Keratinocyte (primary cell): ENCODE data around the gene PTPA. TPM values are rescaled to one million over a fixed set of nuclear protein-coding genes. Genes with fewer than 3 reads are reported as not detected.
"Not testable (repeated sequence)": the region's sequence is repeated elsewhere in the genome, so short reads cannot be mapped to it uniquely, and the experiment has no call there.

Source experiments
- DNase-seq: peaks from one replicate; pipeline ENCODE4 v3.0.0-alpha.2; 2011; ENCODE audit warnings: low read depth, missing footprints, low spot score
- FAIRE-seq: peaks from 2 replicates; lab custom pipeline; 2011; peaks lifted over from hg19 to GRCh38; lab: Jason Lieb, UNC
- H2AFZ ChIP-seq: 2 replicates; pipeline ENCODE4 v1.6.0; 2012; ENCODE audit warnings: low read length, control low read depth, inconsistent platforms; ENCODE audit not compliant: control insufficient read depth
- H3K27ac ChIP-seq: 2 replicates; pipeline ENCODE4 v1.5.1; 2011; ENCODE audit warnings: low read length; ENCODE audit not compliant: control insufficient read depth, insufficient read depth
- H3K27me3 ChIP-seq: 3 replicates; pipeline ENCODE4 v1.6.0; 2011; ENCODE audit warnings: low read length; ENCODE audit not compliant: control insufficient read depth, insufficient read depth; ENCODE audit errors: extremely low read depth
- H3K36me3 ChIP-seq, 2 experiments: 2 replicates in 1 of 2; 3 replicates in 1 of 2; pipeline ENCODE4 v1.5.1; 2011; ENCODE audit warnings: low read length in 2 of 2, mild to moderate bottlenecking in 1 of 2; ENCODE audit not compliant: control insufficient read depth in 2 of 2, insufficient read depth in 2 of 2; ENCODE audit errors: extremely low read depth in 1 of 2
- H3K4me1 ChIP-seq: 3 replicates; pipeline ENCODE4 v1.5.1; 2011; ENCODE audit warnings: low read length; ENCODE audit not compliant: control insufficient read depth, insufficient read depth; ENCODE audit errors: extremely low read depth
- H3K4me2 ChIP-seq: 3 replicates; pipeline ENCODE4 v1.6.0; 2011; ENCODE audit warnings: low read depth, low read length; ENCODE audit not compliant: control insufficient read depth, insufficient read depth; ENCODE audit errors: extremely low read depth
- H3K4me3 ChIP-seq, 3 experiments: fragments of 200-600 bp in 1 of 3; sonication (generic) in 1 of 3; 2 replicates in 2 of 3; 3 replicates in 1 of 3; pipeline ENCODE4 v1.5.1; 2011 to 2016; ENCODE audit warnings: low read length in 3 of 3, mild to moderate bottlenecking in 3 of 3, control low read depth in 2 of 3, inconsistent platforms in 1 of 3, low read depth in 1 of 3, mixed read lengths in 1 of 3, mixed run types in 1 of 3, moderate library complexity in 1 of 3; ENCODE audit not compliant: control insufficient read depth in 2 of 3, insufficient read depth in 2 of 3; ENCODE audit errors: extremely low read depth in 1 of 3
- H3K79me2 ChIP-seq: 2 replicates; pipeline ENCODE4 v1.6.0; 2012; ENCODE audit warnings: low read length; ENCODE audit not compliant: control insufficient read depth, insufficient read depth
- H3K9ac ChIP-seq: 3 replicates; pipeline ENCODE4 v1.6.0; 2011; ENCODE audit warnings: low read length; ENCODE audit not compliant: control insufficient read depth, insufficient read depth; ENCODE audit errors: extremely low read depth
- H3K9me1 ChIP-seq: 3 replicates; pipeline ENCODE4 v1.6.0; 2011; ENCODE audit warnings: low read length; ENCODE audit not compliant: control insufficient read depth, insufficient read depth; ENCODE audit errors: extremely low read depth
- H3K9me3 ChIP-seq: 2 replicates; pipeline ENCODE4 v1.5.1; 2012; ENCODE audit warnings: low read depth, low read length; ENCODE audit not compliant: control insufficient read depth
- H4K20me1 ChIP-seq: 3 replicates; pipeline ENCODE4 v1.6.0; 2011; ENCODE audit warnings: low read length; ENCODE audit not compliant: control insufficient read depth, insufficient read depth; ENCODE audit errors: extremely low read depth
- EZH2 ChIP-seq: IDR thresholded peaks from one replicate; pipeline ENCODE4 v1.6.1; 2012; ENCODE audit warnings: inconsistent platforms, mild to moderate bottlenecking, low read length, moderate library complexity
- dilution Hi-C: fragments of 300-500 bp; cut with MboI; formaldehyde crosslinking; loops from one replicate; pipeline ENCODE4 v1.7.0; 2020; ENCODE audit warnings: low sequenced_read_pairs; ENCODE audit not compliant: extremely low pct_ligation_motif_present
- polyA plus RNA-seq, 5 experiments: library from polyadenylated mRNA; depleted of rRNA in 3 of 5; stranded (reverse) in 3 of 5; stranded (forward) in 1 of 5; unstranded in 1 of 5; fragments of >200 nt; gene quantifications; 1 replicate in 1 of 5; 2 replicates in 3 of 5; 3 replicates in 1 of 5; pipeline versions ENCODE4 v1.2.1 to v1.2.3, GENCODE V29; 2011 to 2012; ENCODE audit warnings: missing spikeins in 2 of 5, low read depth in 1 of 5, low replicate concordance in 1 of 5
- TF ChIP-seq, protein P1 (sequence below), 3 experiments: IDR thresholded peaks in 1 of 3; conservative IDR thresholded peaks in 1 of 3; optimal IDR thresholded peaks in 1 of 3; 2 replicates in 2 of 3; 3 replicates in 1 of 3; pipeline versions ENCODE3 to v1.5.1; 2011; ENCODE audit warnings: low read length in 3 of 3, mild to moderate bottlenecking in 3 of 3, moderate library complexity in 2 of 3, control low read depth in 1 of 3, inconsistent platforms in 1 of 3; ENCODE audit not compliant: insufficient read depth in 2 of 3; ENCODE audit errors: extremely low read depth in 1 of 3

Gene PTPA
- polyA plus RNA-seq, 1 donor (not counting 4 experiments of a cell fraction or from before 2014, with no cell fraction given): 98.0 TPM

- dilution Hi-C loops: no loop called here
- no peak overlapping the region for H3K27ac ChIP-seq
- H3K9me3 ChIP-seq: no peaks in the 10 kb centered on the region
- no peak overlapping the region for H3K4me3 ChIP-seq
- H3K4me1 ChIP-seq: no peaks in the 10 kb centered on the region
- no peak overlapping the region for H2AFZ ChIP-seq
- H3K27me3 ChIP-seq: no peaks in the 10 kb centered on the region
- no peak overlapping the region for H3K9ac ChIP-seq
- no peak for DNase-seq
- FAIRE-seq: no peak
- H4K20me1 ChIP-seq: no peaks in the 10 kb centered on the region
- no peaks in the 10 kb centered on the region for H3K79me2 ChIP-seq
- peaks cover 12 to 25% of the 10 kb centered on the region in 2 experiments for H3K36me3 ChIP-seq
- no peaks in the 10 kb centered on the region for H3K9me1 ChIP-seq
- no peak overlapping the region for H3K4me2 ChIP-seq
- TF ChIP-seq, protein P1, sequence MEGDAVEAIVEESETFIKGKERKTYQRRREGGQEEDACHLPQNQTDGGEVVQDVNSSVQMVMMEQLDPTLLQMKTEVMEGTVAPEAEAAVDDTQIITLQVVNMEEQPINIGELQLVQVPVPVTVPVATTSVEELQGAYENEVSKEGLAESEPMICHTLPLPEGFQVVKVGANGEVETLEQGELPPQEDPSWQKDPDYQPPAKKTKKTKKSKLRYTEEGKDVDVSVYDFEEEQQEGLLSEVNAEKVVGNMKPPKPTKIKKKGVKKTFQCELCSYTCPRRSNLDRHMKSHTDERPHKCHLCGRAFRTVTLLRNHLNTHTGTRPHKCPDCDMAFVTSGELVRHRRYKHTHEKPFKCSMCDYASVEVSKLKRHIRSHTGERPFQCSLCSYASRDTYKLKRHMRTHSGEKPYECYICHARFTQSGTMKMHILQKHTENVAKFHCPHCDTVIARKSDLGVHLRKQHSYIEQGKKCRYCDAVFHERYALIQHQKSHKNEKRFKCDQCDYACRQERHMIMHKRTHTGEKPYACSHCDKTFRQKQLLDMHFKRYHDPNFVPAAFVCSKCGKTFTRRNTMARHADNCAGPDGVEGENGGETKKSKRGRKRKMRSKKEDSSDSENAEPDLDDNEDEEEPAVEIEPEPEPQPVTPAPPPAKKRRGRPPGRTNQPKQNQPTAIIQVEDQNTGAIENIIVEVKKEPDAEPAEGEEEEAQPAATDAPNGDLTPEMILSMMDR (optimal IDR thresholded peaks at IDR 0.05 in 1 of 3, IDR thresholded peaks at IDR 0.05 in 1 of 3, conservative IDR thresholded peaks at IDR 0.05 in 1 of 3; ENCODE audit: extremely low read depth in 1 of 3, insufficient read depth in 2 of 3, low read length in 3 of 3): no peak
- no peak for TF ChIP-seq EZH2
Observed at GRCh38 chr9:129126749-129127618, 15.8 kb downstream of the PTPA start.

DNA sequence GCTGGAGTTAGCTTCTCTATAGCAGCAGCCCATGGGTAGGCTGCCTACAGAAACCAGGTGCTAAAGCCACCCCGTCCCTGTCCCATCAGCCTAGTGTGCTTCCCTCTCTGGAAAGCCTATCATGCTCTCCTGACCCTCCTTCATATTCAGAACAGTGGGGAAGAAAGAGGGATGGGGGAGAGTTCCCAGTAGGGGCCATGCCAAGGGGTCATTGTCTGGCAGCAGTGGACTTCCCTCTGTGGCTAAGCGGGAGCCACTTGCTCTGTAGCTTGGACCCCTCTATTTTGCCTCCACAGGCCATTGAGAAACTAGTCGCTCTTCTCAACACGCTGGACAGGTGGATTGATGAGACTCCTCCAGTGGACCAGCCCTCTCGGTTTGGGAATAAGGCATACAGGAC lies 17.5 kb downstream of the PTPA start:
- dilution Hi-C loops: no loop called here
- Histone ChIP-seq H3K9ac (no peak overlapping the region), H3K9me1 (no peaks in the 10 kb centered on the region), H4K20me1 (no peaks in the 10 kb centered on the region), H3K27me3 (no peaks in the 10 kb centered on the region), H3K27ac (no peak overlapping the region), H3K36me3 (peaks cover 18 to 23% of the 10 kb centered on the region in 2 experiments), H2AFZ (no peak overlapping the region), H3K4me3 (no peak overlapping the region), H3K4me2 (no peak overlapping the region), H3K9me3 (no peaks in the 10 kb centered on the region), H3K4me1 (no peaks in the 10 kb centered on the region), H3K79me2 (no peaks in the 10 kb centered on the region)
- no peak for DNase-seq
- FAIRE-seq: no peak
- no peak for TF ChIP-seq EZH2

- H3K79me2 ChIP-seq, H3K4me3 ChIP-seq, H3K4me2 ChIP-seq, H3K9me1 ChIP-seq, dilution Hi-C loops, H3K9ac ChIP-seq, H4K20me1 ChIP-seq, H3K9me3 ChIP-seq, H3K27me3 ChIP-seq, H3K4me1 ChIP-seq, H2AFZ ChIP-seq, H3K27ac ChIP-seq, FAIRE-seq, DNase-seq: not testable (repeated sequence)
- H3K36me3 ChIP-seq: peaks cover 17 to 19% of the 10 kb centered on the region in 2 experiments
Observed at GRCh38 chr9:129130271-129130670, 19.1 kb downstream of the PTPA start.
